DND-41 (cell line): ENCODE measurements around the gene SMPDL3B.

Source experiments
- CTCF ChIP-seq: IDR thresholded peaks from 2 replicates; pipeline ENCODE4 v1.5.1; 2012; ENCODE audit warnings: borderline replicate concordance, low read length, moderate library complexity, mild to moderate bottlenecking; ENCODE audit not compliant: poor library complexity, severe bottlenecking; ENCODE audit errors: extremely low read depth
- EZH2 ChIP-seq: IDR thresholded peaks from 3 replicates; pipeline ENCODE4 v1.6.1; 2012; ENCODE audit warnings: borderline replicate concordance, low read depth, mild to moderate bottlenecking, moderate library complexity, low read length, inconsistent platforms; ENCODE audit not compliant: severe bottlenecking

GRCh38 chr1:27937524-27937836 lies 2.7 kb downstream of the SMPDL3B start:
- TF ChIP-seq CTCF (no peak), EZH2 (no peak)
